ENCODE measurements around the gene ZFAND2A.
"Not testable (repeated sequence)": the region's sequence is repeated elsewhere in the genome, so short reads cannot be mapped to it uniquely, and the experiment has no call there.

Gene ZFAND2A, protein sequence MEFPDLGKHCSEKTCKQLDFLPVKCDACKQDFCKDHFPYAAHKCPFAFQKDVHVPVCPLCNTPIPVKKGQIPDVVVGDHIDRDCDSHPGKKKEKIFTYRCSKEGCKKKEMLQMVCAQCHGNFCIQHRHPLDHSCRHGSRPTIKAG

DNA sequence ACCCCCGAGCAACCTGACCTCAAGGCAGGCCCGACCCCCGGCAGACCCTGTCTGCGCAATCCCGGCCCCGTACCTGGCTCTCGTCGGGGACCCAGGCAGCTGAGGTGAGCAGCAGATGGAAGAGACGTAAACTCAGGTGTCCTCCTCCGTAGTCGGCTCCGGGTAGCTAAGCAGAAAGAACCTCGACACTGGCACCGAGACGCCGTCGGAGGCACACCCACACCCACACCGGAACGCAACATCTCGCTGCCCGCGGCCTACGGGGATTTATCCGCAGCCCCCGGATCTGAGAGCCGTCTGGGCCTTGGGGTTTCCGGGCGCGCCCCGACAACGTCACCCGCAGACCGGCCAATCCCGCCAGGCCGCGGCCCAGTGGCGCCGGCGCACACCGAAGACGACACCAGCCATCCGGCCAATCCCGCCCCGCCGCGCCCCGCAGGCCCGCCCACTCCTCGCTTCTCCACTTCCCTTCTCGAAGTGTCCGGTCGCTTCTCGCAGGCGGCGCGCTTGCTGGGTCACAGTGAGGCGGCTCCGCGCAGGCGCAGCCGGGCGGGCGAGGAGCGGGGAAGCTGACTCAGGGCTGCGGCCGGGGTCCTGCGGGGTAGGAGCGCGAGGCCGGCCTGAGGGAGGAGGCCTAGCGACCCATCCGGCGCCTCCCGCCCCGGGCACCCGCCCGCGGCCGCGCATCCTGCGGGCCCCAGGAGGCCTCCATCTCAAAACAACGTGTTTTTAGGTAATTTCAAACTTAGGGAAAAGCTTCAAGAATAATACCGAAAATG is at the start of gene ZFAND2A:
Gene ZFAND2A (minus strand): TSS at position 306 of the 779 bp plus-strand sequence. CDS start 1,984 bp downstream, outside the sequence.
- peak; percentile 99 for DNase-seq

DNA sequence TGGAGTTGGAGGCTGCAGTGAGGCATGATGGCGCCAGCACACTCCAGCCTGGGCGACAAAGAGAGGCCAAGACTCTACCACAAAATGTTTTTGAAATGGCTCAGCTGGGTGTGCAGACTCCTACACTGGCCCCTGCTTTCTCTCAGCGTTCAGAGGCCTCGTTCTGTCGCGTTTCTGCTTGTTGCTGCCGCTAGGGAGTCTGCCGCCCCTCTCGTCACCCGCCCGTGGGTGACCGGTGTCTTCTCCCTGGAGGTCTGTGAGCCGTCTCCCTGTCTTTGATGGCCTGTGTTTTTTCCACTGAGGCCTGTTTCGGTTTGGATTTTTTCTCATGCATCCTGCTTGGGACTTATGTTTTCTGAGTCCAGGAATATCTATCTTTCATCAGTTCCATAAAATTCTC is 49.1 kb upstream of the ZFAND2A start:
- DNase-seq: no peak

DNA sequence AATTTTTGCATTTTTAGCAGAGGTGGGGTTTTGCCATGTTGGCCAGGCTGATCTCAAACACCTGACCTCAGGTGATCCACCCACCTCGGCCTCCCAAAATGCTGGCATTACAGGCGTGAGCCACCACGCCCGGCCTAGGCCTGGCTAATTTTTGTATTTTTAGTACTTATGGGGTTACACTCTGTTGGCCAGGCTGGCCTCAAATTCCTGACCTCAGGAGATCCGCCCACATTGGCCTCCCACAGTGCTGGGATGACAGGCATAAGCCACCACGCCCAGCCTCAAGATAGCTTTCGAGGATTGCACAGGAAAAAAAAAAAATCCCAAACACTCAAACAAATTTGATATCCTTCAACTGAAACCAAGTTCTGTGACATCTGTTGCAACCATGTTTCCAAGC is 45.7 kb upstream of the ZFAND2A start:
- DNase-seq: not testable (repeated sequence)

DNA sequence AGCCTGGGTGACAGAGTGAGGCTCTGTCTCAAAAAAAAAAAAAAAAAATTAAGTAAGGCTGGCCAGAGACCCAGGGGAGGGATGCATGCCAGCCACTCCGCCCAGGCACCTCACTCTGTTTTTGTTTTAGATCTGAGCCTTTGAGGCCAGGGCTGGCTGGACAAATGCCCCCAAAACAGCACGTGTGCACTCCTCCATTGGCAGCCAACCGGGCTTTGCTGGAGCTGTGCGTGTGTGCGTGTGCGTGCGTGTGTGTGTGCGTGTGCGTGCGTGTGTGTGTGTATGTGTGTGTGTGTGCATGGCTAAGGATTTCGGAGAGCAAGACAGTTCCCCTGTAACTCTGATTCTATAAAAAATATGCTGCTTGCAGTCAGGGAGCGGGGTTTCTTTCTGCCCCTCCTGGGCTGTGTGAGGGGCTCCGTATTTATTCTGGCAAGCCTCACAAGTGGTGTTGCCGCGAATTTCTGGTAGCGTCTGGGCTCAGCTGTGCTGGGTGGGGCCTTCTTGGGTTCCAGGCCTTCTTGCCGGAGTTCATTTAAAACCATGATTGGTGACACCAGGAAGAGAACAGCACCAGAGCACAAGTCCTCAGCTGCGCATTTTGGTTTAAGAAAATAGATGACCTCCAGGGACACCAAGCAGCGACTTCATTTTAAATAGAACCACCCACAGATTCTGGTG is 44.6 kb upstream of the ZFAND2A start:
- no peak for DNase-seq

DNA sequence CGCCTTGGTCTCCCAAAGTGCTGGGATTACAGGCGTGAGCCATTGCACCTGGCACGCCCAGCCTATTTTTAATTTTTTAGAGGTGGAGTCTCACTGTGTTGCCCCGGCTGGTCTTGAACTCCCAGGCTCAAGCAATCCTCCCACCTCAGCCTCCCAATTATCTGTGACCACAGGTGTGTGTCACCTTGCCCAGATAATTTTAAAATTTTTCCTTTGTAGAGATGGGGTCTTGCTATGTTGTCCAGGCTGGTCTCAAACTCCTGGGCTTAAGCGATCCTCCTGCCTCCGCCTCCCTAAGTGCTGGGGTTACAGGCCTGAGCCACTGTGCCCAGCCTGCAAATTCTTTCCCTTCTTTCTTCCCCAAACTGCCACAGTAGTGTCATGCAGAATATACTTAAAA is 42.9 kb upstream of the ZFAND2A start:
- DNase-seq: not testable (repeated sequence)

DNA sequence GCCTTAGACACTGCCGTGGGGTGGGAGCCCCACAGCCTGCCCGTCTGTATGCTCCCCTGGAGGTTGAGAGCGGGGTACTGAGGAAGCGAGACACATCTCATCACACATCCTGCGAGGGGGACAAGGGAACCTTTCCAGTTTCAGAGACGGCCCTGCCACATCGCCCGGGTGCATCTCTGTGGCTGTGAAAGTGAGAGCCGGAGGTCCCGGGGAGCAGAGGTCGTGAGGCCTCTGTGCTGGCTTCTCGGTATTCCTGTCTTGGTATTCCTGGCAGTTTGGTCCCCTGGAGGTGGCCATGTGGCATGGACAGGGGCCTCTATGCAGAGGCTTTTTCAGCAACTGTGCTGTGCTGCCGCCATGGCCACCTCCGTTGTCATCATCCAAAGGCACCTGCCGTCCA is 41.9 kb upstream of the ZFAND2A start:
- DNase-seq: no peak

DNA sequence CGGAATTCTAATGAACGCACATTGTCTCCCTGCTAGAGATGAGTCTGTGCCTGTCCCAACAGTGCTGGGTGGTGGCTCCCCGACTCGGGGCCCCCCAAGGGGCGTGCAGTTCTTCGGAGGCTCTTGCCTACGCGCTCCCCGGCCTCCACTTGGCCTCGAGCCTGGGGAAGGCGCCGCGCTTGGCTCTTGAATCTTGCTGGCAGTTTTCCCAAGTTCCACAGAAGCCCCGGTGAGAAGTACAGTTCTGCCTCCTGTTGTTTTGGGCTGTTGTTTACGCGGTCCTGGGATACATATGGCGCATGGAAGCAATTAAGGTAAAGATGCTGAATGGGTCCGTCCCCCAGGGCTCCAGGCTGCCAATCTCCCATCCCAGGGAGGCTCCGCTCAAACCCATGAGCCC is 40.0 kb upstream of the ZFAND2A start:
- no peak for DNase-seq

DNA sequence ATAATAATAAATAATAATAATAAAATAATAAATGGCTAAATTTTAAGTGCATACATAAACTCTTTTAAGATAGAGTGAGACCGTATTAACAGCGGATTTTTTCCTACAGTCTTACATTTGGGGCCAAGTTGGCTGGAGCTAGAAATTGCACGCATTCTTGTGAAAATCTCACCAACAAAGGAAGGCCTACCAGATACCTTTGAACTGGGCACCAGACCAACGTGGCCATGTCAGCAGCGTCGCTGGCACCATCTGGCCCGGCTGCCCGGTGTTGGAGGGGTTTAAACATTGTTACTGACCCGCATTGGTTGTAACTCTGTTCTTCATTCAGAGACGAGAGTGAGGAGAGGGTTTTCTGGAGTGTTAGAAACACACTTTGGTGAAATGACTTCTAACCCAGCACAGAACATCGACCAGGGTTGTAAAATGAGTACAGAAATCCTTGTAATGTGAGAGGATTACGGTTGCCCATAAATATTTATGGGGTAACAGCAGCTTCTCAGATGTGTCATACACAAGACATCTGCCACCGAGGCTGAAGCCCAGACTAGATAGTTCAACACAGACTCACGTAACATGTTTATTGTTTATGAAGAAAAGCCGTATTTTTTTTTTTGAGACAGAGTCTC is 38.1 kb upstream of the ZFAND2A start:
- DNase-seq: no peak

DNA sequence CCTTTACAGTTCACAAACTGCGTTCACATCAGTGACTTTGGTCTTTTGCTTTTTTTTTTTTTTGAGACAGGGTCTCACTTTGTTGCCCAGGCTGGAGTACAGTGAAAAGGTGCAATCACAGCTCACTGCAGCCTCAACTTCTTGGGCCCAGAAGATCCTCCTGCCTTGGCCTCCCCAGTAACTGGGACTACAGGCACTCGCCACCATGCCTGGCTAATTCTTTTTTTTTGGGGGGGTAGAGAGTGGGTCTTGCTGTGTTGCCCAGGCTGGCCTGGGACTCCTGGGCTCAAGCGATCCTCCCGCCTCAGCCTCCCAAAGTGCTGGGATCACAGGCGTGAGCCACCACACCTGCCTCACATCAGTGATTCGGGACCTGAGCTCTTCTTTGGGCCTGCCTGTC is 37.0 kb upstream of the ZFAND2A start:
- DNase-seq: no peak

DNA sequence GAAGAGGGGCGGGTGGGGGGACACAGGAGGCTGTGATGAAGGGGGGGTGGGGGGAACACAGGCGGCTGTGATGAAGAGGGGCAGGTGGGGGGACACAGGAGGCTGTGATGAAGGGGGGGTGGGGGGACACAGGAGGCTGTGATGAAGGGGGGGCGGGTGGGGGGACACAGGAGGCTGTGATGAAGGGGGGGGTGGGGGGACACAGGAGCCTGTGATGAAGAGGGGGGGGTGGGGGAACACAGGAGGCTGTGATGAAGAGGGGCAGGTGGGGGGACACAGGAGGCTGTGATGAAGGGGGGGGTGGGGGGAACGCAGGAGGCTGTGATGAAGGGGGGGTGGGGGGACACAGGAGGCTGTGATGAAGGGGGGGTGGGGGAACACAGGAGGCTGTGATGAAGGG is 36.4 kb upstream of the ZFAND2A start:
- not testable (repeated sequence) for DNase-seq

DNA sequence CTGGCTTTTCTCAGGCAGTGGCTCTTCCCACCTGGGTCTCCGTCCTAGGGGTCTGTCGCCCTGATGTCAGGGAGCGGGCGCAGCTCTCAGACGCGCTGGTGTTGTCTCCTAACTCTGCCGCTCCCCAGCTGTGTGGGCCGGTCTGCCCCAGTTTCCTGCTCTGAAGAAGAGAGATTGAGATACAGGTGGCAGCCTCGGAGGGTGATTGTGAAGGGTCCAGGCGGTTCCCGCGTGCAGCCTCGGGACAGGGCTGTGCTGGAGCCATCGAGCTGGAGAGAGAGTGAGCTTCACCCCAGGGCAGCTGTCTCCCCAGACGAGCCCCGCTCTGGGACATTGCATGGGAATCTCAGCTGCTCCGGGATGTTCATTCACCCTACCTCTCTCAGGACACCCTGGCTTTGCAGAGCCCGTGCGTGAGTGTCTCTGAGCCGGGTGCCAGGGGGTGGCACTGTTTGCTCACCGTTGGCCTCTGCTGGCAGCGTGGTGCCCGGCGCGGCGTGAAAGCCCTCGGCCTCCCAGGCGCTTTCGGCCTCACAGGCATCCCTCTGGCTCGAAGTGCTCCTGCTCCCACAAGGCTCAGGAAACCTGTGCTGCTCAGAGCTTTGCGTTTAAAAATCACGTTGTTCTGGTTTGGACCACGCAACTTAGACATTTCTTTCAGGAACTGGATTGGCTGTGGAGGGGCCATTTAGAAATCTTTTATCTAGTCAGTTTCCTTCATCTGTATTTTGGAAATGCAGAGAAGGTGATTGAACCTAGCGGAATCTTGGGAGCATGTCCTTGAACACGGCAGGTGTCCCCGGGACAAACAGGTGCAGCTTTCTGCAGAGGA is 33.8 kb upstream of the ZFAND2A start:
- peak; percentile 35 for DNase-seq

DNA sequence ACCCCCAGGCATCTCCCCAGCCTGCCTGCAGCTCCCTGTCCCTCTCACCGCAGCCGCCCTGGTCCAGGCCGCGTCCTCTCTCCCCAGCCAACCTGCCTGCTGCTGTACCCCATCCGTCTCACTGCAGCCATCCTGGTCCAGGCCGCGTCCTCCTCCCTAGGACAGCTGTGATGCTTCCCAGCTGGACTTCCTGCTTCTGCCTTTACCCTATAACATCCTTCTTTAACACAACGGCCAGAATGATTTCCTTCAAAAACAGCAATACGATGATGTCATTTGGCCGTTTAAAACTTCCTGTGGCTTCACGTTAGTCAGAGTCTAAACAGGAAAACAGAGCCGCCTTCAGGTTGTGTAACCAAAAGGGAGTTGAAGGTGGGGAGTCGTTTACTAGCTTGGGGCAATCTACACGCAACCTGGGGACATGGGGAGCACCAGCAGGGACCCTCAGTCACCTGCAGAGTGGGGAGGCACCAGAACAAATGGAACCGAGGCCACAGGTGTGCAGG is 32.2 kb upstream of the ZFAND2A start:
- peak; percentile 23 for DNase-seq

DNA sequence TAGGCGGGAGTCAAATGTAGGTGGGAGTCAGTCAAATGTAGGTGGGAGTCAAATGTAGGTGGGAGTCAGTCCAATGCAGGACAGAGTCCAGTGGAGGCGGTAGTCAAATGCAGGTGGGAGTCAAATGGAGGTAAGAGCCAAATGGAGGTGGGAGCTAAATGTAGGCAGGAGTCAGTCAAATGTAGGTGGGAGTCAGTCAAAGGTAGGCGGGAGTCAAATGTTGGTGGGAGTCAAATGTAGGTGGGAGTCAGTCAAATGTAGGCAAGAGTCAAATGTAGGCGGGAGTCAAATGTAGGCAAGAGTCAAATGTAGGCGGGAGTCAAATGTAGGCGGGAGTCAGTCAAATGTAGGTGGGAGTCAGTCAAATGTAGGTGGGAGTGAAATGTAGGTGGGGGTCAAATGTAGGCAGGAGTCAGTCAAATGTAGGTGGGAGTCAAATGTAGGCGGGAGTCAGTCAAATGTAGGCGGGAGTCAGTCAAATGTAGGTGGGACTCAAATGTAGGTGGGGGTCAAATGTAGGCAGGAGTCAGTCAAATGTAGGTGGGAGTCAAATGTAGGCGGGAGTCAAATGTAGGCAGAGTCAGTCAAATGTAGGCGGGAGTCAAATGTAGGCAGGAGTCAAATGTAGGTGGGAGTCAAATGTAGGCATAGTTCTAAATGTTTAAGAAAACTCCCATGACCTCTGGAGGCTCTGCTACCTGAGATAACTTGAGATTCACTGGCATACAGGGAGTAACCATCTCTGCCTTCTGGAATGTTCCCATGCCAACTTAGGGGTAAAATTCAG is 30.2 kb upstream of the ZFAND2A start:
- no peak for DNase-seq

DNA sequence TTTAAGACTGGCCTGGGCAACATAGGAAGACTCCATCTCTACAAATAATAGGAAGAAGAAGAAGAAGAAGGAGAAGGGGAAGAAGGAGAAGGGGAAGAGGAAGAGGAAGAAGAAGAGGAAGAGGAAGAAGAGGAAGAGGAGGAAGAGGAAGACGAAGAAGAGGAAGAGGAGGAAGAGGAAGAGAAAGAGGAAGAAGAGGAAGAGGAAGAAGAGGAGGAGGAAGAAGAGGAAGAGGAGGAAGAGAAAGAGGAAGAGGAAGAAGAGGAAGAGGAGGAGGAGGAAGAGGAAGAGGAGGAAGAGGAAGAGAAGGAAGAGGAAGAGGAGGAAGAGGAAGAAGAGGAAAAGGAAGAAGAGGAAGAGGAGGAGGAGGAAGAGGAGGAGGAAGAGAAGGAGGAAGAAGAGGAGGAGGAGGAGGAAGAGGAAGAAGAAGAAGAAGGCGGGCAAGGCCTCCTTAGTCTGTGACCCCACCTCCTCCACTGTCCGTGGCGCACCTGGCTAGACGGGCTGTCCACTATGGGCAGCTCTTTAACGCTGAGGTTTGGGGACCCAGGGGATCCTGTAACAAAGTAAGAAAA is 28.8 kb upstream of the ZFAND2A start:
- DNase-seq: no peak

DNA sequence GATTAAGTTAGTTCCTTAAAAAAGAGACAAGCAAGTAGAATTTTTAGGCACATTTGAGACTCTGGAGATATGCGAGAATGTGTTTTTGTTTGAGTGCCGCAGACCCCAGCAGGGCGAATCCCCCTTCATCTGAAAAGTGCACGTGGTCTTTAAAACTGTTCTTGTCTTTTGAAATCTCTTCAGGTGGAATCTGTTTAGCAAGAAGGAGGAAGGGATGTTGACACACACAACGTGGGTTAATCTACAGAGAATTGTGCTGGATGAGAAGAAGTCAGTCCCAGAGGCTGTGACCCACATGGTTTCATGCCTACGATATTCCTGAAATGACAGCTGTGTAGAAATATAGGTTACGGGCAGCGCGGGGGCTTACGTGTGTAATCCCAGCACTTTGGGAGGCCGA is 27.1 kb upstream of the ZFAND2A start:
- no peak for DNase-seq

DNA sequence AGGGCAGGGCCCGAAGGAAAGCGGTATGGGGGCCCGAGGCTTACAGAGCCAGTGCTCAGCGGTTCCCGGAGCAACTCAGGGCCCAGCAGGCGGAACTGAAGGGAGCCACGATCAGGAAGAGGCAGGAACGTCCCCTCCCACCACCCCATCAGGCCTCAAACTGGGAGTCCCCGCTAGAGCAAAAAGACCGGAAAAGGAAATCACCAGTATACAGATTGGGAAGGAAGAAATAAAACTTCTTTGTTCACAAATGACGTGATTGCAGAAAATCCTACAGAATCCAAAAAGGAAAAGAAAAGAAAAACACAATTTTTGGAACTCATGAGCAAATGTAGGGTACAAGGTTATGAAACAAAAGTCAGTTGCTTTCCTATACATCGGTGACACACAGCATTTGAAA is 21.6 kb upstream of the ZFAND2A start:
- no peak for DNase-seq

DNA sequence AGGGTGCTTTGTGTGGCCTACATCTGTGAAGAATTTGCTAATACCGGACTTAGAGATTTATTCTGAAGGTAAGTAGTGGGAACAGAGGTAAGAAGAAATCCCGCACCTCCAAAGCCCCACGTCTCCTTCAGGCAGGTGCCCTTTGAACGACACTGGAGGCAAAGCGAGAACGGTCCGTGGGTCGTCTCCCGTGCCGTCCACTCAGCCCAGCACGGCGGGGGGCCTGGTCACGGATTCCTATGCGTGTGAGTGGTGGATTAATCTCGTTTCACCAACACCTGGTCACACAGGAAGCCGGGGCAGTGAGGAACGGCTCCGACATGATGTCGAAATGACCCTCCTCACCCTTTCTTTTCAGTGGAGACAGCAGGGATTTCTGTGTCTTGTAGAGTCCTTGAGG is 21.0 kb upstream of the ZFAND2A start:
- no peak for DNase-seq

DNA sequence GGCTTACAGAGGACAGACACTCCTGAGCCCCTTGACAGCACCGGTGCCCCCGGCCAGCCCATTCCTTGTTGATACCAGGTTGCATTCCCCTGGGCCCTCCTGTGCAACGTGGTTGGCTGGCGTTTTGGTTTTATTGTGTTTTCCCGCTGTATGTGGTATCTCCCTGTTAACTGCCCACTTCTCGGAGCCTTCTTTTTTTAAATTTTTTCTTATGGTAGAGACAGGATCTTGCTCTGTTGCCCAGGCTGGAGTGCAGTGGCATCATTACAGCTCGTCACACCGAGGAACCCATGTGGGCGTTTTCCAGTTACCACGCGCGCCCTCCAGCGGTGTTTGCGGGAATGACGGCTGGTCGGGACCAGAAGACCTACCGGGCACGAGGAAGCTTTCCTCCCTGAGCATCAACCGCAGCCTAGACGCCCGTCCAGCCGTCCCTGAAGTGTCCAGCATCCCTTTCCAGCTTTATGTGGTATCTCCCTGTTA is 16.9 kb upstream of the ZFAND2A start:
- DNase-seq: peak; percentile 87

DNA sequence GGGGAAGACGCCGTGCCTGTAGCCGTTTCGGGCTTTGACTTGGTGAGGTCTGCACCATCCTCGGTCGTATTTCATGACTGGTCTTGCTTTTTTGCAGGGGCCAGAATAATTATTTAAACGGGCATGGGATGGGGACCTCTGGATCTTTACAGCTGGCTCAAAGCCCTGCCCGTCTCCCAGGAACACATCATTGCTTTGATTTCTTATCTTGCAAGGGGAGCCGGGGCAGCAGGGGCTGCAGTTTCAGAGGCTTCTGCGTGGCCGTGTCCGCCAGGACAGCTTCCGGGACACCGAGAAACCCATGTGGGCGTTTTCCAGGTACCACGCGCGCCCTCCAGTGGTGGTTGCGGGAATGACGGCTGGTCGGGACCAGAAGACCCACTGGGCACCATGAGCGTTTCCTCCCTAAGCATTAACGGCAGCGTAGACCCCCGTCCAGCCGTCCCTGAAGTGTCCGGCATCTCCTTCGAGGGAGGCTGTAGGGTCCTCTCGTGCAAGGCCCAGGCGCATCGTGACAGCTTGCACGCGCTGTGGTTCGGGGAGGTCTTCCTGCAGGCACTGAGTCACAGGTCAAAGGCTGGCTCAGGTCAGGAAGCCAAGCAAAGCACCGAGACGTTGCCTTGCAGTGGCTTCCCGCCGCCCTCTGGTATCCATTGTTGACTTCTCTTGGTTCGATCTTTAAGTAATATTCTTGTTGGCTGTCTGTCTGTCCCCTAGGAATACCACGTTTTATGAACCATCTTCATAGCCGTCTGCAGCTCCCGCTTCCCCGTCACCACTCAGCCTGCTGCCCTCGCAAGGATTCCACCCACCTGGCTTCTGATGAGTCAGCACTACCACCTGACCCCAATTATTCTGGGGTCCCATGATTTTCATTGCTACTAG is 16.2 kb upstream of the ZFAND2A start:
- peak; percentile 87 for DNase-seq

DNA sequence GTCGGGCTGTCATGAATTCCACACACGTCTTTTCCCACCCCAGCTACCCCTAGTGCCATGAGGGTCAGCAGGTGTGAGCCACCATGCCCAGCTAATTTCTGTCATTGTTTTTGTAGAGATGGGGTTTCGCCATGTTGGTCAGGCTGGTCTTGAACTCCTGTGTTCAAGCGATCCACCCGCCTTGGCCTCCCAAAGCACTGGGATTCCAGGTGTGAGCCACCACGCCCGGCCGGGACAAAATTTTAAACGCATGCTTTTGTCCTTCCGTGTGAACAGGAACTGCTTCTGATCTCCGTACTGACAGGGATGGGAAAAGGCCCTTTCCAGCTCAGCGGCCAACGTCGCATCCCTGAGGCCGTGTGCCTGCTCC is 15.6 kb upstream of the ZFAND2A start:
- no peak for DNase-seq

All from stimulated activated CD4-positive, alpha-beta T cell treated with anti-CD3 and anti-CD28 coated beads, Interleukin-4, amount 100 ng/mL, for 24 hours (primary cell).